ENCODE results near the gene RNF220.

The RNF220 gene

GRCh38 chr1:44405031-44405797, at the start of gene RNF220:
TSS of gene RNF220 (plus strand) at chr1:44405255.
- peak; percentile 34 for DNase-seq

GRCh38 chr1:44355582-44356305, 49.3 kb upstream of the RNF220 start:
- DNase-seq: no peak

GRCh38 chr1:44357710-44358109, 47.3 kb upstream of the RNF220 start:
- no peak for DNase-seq

GRCh38 chr1:44359234-44359935, 45.7 kb upstream of the RNF220 start:
- DNase-seq: no peak

GRCh38 chr1:44361478-44361877, 43.6 kb upstream of the RNF220 start:
- no peak for DNase-seq

- no peak for DNase-seq
Measured at GRCh38 chr1:44366371-44366975, 38.6 kb upstream of the RNF220 start.

GRCh38 chr1:44367944-44368343, 37.1 kb upstream of the RNF220 start:
- DNase-seq: no peak

- DNase-seq: no peak
Measured at GRCh38 chr1:44368471-44369151, 36.4 kb upstream of the RNF220 start.

- DNase-seq: no peak
Measured at GRCh38 chr1:44371206-44371605, 33.8 kb upstream of the RNF220 start.

- no peak for DNase-seq
Measured at GRCh38 chr1:44375547-44375946, 29.5 kb upstream of the RNF220 start.

GRCh38 chr1:44377925-44378784, 26.9 kb upstream of the RNF220 start:
- peak; percentile 3 for DNase-seq

GRCh38 chr1:44380666-44381177, 24.3 kb upstream of the RNF220 start:
- DNase-seq: no peak

GRCh38 chr1:44388551-44388950, 16.5 kb upstream of the RNF220 start:
- DNase-seq: no peak

GRCh38 chr1:44389437-44389836, 15.6 kb upstream of the RNF220 start:
- no peak for DNase-seq

- no peak for DNase-seq
Measured at GRCh38 chr1:44390277-44390676, 14.8 kb upstream of the RNF220 start.

- no peak for DNase-seq
Measured at GRCh38 chr1:44401256-44402228, 3.5 kb upstream of the RNF220 start.

GRCh38 chr1:44405798-44406736, 1.0 kb downstream of the RNF220 start:
- DNase-seq: no peak

- no peak for DNase-seq
Measured at GRCh38 chr1:44406737-44407429, 1.8 kb downstream of the RNF220 start.

All from stimulated activated naive CD4-positive, alpha-beta T cell treated with Interleukin-2 at 50 U/mL for 16 hours (primary cell).